ENCODE data around the gene LRP2.

GRCh38 chr2:169336695-169337094 is 25.6 kb downstream of the LRP2 start:
- TF ChIP-seq POLR2A (IDR thresholded peaks at IDR 0.05) = no peak
- TF ChIP-seq, protein P1, sequence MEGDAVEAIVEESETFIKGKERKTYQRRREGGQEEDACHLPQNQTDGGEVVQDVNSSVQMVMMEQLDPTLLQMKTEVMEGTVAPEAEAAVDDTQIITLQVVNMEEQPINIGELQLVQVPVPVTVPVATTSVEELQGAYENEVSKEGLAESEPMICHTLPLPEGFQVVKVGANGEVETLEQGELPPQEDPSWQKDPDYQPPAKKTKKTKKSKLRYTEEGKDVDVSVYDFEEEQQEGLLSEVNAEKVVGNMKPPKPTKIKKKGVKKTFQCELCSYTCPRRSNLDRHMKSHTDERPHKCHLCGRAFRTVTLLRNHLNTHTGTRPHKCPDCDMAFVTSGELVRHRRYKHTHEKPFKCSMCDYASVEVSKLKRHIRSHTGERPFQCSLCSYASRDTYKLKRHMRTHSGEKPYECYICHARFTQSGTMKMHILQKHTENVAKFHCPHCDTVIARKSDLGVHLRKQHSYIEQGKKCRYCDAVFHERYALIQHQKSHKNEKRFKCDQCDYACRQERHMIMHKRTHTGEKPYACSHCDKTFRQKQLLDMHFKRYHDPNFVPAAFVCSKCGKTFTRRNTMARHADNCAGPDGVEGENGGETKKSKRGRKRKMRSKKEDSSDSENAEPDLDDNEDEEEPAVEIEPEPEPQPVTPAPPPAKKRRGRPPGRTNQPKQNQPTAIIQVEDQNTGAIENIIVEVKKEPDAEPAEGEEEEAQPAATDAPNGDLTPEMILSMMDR (IDR thresholded peaks at IDR 0.05) = no peak
- TF ChIP-seq EP300 (IDR thresholded peaks at IDR 0.05) = no peak
